Stomach smooth muscle (tissue), 2 donors: Measurements from ENCODE around the gene EEPD1.

ENCODE experiments used
- H3K27ac ChIP-seq: one replicate; pipeline ENCODE4 v1.7.0; 2013; ENCODE audit warnings: mild to moderate bottlenecking, low read length, inconsistent platforms
- H3K27me3 ChIP-seq, 2 donors: one replicate each; pipeline ENCODE4 v1.7.0; 2013; ENCODE audit warnings: low read length in 2 of 2; ENCODE audit not compliant: insufficient read depth in 2 of 2, control insufficient read depth in 1 of 2
- H3K36me3 ChIP-seq, 2 donors: one replicate each; pipeline ENCODE4 v1.7.0; 2013; ENCODE audit warnings: low read length in 2 of 2; ENCODE audit not compliant: control insufficient read depth in 2 of 2, insufficient read depth in 2 of 2
- H3K4me1 ChIP-seq: one replicate; pipeline ENCODE4 v1.7.0; 2013; ENCODE audit warnings: low read length; ENCODE audit not compliant: control insufficient read depth, insufficient read depth
- H3K4me3 ChIP-seq, 2 donors: one replicate each; pipeline ENCODE4 v1.7.0; 2013; ENCODE audit warnings: low read length in 2 of 2
- H3K9ac ChIP-seq, 2 donors: one replicate each; pipeline ENCODE4 v1.7.0; 2013; ENCODE audit warnings: low read length in 2 of 2, mild to moderate bottlenecking in 1 of 2
- H3K9me3 ChIP-seq, 2 donors: one replicate each; pipeline ENCODE4 v1.7.0; 2013; ENCODE audit warnings: low read length in 2 of 2; ENCODE audit not compliant: control insufficient read depth in 2 of 2
- donor health status: healthy.
- donor health status: Pancreatic carcinoma.

The EEPD1 gene

GRCh38 chr7:36192053-36192824 lies 39.2 kb downstream of the EEPD1 start:
- Histone ChIP-seq H3K9ac (no peak overlapping the region), H3K4me1 (peaks cover 22% of the 10 kb centered on the region), H3K27me3 (no peaks in the 10 kb centered on the region), H3K27ac (peak overlapping the region; percentile 11), H3K36me3 (no peaks in the 10 kb centered on the region), H3K4me3 (peak overlapping the region; percentile 23 to 44), H3K9me3 (no peaks in the 10 kb centered on the region)

GRCh38 chr7:36192877-36193276 lies 39.8 kb downstream of the EEPD1 start:
- no peak overlapping the region for H3K9ac ChIP-seq
- peaks cover 22% of the 10 kb centered on the region for H3K4me1 ChIP-seq
- H3K36me3 ChIP-seq = no peaks in the 10 kb centered on the region
- no peak overlapping the region for H3K27ac ChIP-seq
- no peaks in the 10 kb centered on the region for H3K9me3 ChIP-seq
- H3K27me3 ChIP-seq = no peaks in the 10 kb centered on the region
- H3K4me3 ChIP-seq = no peak overlapping the region

- Histone ChIP-seq H3K9me3 (no peaks in the 10 kb centered on the region), H3K4me3 (no peak overlapping the region), H3K9ac (no peak overlapping the region), H3K27me3 (no peaks in the 10 kb centered on the region), H3K27ac (no peak overlapping the region), H3K36me3 (no peaks in the 10 kb centered on the region), H3K4me1 (peaks cover 19% of the 10 kb centered on the region)
Measured at GRCh38 chr7:36198854-36199266, 45.8 kb downstream of the EEPD1 start.

GRCh38 chr7:36199329-36199728 lies 46.3 kb downstream of the EEPD1 start:
- H3K9ac ChIP-seq = no peak overlapping the region
- H3K4me1 ChIP-seq = peaks cover 23% of the 10 kb centered on the region
- no peak overlapping the region for H3K27ac ChIP-seq
- no peaks in the 10 kb centered on the region for H3K9me3 ChIP-seq
- no peaks in the 10 kb centered on the region for H3K27me3 ChIP-seq
- no peak overlapping the region for H3K4me3 ChIP-seq
- H3K36me3 ChIP-seq = no peaks in the 10 kb centered on the region

- H3K4me3 ChIP-seq = no peak overlapping the region
- H3K9me3 ChIP-seq = no peaks in the 10 kb centered on the region
- no peaks in the 10 kb centered on the region for H3K27me3 ChIP-seq
- peaks cover 35% of the 10 kb centered on the region for H3K4me1 ChIP-seq
- no peak overlapping the region for H3K27ac ChIP-seq
- H3K36me3 ChIP-seq = no peaks in the 10 kb centered on the region
- no peak overlapping the region for H3K9ac ChIP-seq
Measured at GRCh38 chr7:36201122-36201723, 48.2 kb downstream of the EEPD1 start.

- H3K27ac ChIP-seq = peak overlapping the region; percentile 25
- H3K4me3 ChIP-seq = no peak overlapping the region
- peaks cover 41% of the 10 kb centered on the region for H3K4me1 ChIP-seq
- no peaks in the 10 kb centered on the region for H3K36me3 ChIP-seq
- no peaks in the 10 kb centered on the region for H3K27me3 ChIP-seq
- H3K9ac ChIP-seq = no peak overlapping the region
- H3K9me3 ChIP-seq = no peaks in the 10 kb centered on the region
Measured at GRCh38 chr7:36202398-36202797, 49.3 kb downstream of the EEPD1 start.

- Histone ChIP-seq H3K27me3 (no peaks in the 10 kb centered on the region), H3K4me3 (no peak overlapping the region), H3K27ac (peak overlapping the region; percentile 25), H3K9me3 (no peaks in the 10 kb centered on the region), H3K4me1 (peaks cover 50% of the 10 kb centered on the region), H3K36me3 (no peaks in the 10 kb centered on the region), H3K9ac (no peak overlapping the region)
Measured at GRCh38 chr7:36203071-36203790, 50.2 kb downstream of the EEPD1 start.

GRCh38 chr7:36204044-36204663 lies 51.1 kb downstream of the EEPD1 start:
- Histone ChIP-seq H3K4me3 (no peak overlapping the region), H3K4me1 (peaks cover 59% of the 10 kb centered on the region), H3K9ac (no peak overlapping the region), H3K27ac (no peak overlapping the region), H3K36me3 (no peaks in the 10 kb centered on the region), H3K9me3 (no peaks in the 10 kb centered on the region), H3K27me3 (no peaks in the 10 kb centered on the region)

GRCh38 chr7:36204929-36205635 lies 52.0 kb downstream of the EEPD1 start:
- Histone ChIP-seq H3K4me3 (no peak overlapping the region), H3K9me3 (no peaks in the 10 kb centered on the region), H3K36me3 (no peaks in the 10 kb centered on the region), H3K27ac (peak overlapping the region; percentile 18), H3K4me1 (peaks cover 66% of the 10 kb centered on the region), H3K9ac (no peak overlapping the region), H3K27me3 (no peaks in the 10 kb centered on the region)

GRCh38 chr7:36205803-36206202 lies 52.7 kb downstream of the EEPD1 start:
- Histone ChIP-seq H3K9ac (no peak overlapping the region), H3K27me3 (no peaks in the 10 kb centered on the region), H3K4me1 (peaks cover 73% of the 10 kb centered on the region), H3K27ac (peak overlapping the region; percentile 18), H3K4me3 (no peak overlapping the region), H3K9me3 (no peaks in the 10 kb centered on the region), H3K36me3 (no peaks in the 10 kb centered on the region)
